Karpas-422 (cell line): Measurements from ENCODE around the gene SCMH1. TPM values are rescaled to one million over a fixed set of nuclear protein-coding genes. Genes with fewer than 3 reads are reported as not detected.
A peak's percentile ranks its signal among the peaks of the same experiment; 100 is the strongest.

Source experiments
- DNase-seq: peaks from one replicate; pipeline ENCODE4 v3.0.0-alpha.2; 2015
- H2AFZ ChIP-seq: fragments of 200-600 bp; sonication (generic); 2 replicates; pipeline ENCODE4 v1.6.1; 2014; ENCODE audit warnings: antibody characterized with exemption, low read length, mixed read lengths
- H3K27ac ChIP-seq: fragments of 200-600 bp; sonication (generic); 2 replicates; pipeline ENCODE4 v1.5.1; 2014; ENCODE audit warnings: mild to moderate bottlenecking, low read length, moderate library complexity
- H3K27me3 ChIP-seq: fragments of 200-600 bp; sonication (generic); 2 replicates; pipeline ENCODE4 v1.6.1; 2014; ENCODE audit warnings: low read length, mixed read lengths
- H3K36me3 ChIP-seq: fragments of 200-600 bp; sonication (generic); 2 replicates; pipeline ENCODE4 v1.6.1; 2014; ENCODE audit warnings: low read length, mixed read lengths; ENCODE audit not compliant: insufficient read depth
- H3K4me1 ChIP-seq: fragments of 200-600 bp; sonication (generic); 2 replicates; pipeline ENCODE4 v1.6.1; 2014; ENCODE audit warnings: mild to moderate bottlenecking, low read length, mixed read lengths
- H3K4me2 ChIP-seq: fragments of 200-600 bp; sonication (generic); 2 replicates; pipeline ENCODE4 v1.6.1; 2014; ENCODE audit warnings: low read length, low read depth, mild to moderate bottlenecking; ENCODE audit not compliant: poor library complexity, severe bottlenecking
- H3K4me3 ChIP-seq: fragments of 200-600 bp; sonication (generic); 2 replicates; pipeline ENCODE4 v1.5.1; 2014; ENCODE audit warnings: mild to moderate bottlenecking, antibody characterized with exemption, low read length, mixed read lengths
- H3K79me2 ChIP-seq: fragments of 200-600 bp; sonication (generic); 2 replicates; pipeline ENCODE4 v1.6.1; 2014; ENCODE audit warnings: mild to moderate bottlenecking, low read length, mixed read lengths
- H3K9ac ChIP-seq: fragments of 200-600 bp; sonication (generic); 2 replicates; pipeline ENCODE4 v1.6.0; 2014; ENCODE audit warnings: low read length
- H3K9me2 ChIP-seq: fragments of 200-600 bp; sonication (generic), shearing (Covaris generic); replicated peaks from 2 replicates; pipeline ENCODE4 v1.6.0; 2014; ENCODE audit warnings: mild to moderate bottlenecking, low read length, moderate library complexity; ENCODE audit not compliant: insufficient read depth
- H3K9me3 ChIP-seq: fragments of 300-700, 200-600 bp; sonication (generic); 2 replicates; pipeline ENCODE4 v1.6.1; 2014; ENCODE audit warnings: low read length, mixed read lengths
- H4K20me1 ChIP-seq: fragments of 200-600 bp; sonication (generic); 2 replicates; pipeline ENCODE4 v1.6.1; 2014; ENCODE audit warnings: mild to moderate bottlenecking, antibody characterized with exemption, low read length, low read depth; ENCODE audit not compliant: insufficient read depth
- total RNA-seq: library from RNA; depleted of rRNA; stranded (reverse); fragments of >200 nt; shearing (Covaris generic); gene quantifications from 2 replicates; pipeline ENCODE4 v1.2.3, GENCODE V29; 2014; ENCODE audit warnings: low replicate concordance

SCMH1 gene
- total RNA-seq, 1 experiment from 2014 or later = 83.6 TPM

GRCh38 chr1:41086921-41087320, 155.2 kb downstream of the SCMH1 start:
- Histone ChIP-seq H3K4me1 (no peaks in the 10 kb centered on the region), H2AFZ (no peak overlapping the region), H4K20me1 (no peaks in the 10 kb centered on the region), H3K27me3 (no peaks in the 10 kb centered on the region), H3K9ac (no peak overlapping the region), H3K9me2 (no peaks in the 10 kb centered on the region), H3K27ac (no peak overlapping the region), H3K36me3 (peaks cover 4% of the 10 kb centered on the region), H3K4me2 (no peak overlapping the region), H3K79me2 (peaks cover 14% of the 10 kb centered on the region; the same call in 1 of the 2 replicates), H3K9me3 (no peaks in the 10 kb centered on the region), H3K4me3 (no peak overlapping the region)
- DNase-seq = no peak

- no peak overlapping the region for H3K4me3 ChIP-seq
- H3K4me1 ChIP-seq = no peaks in the 10 kb centered on the region
- H2AFZ ChIP-seq = no peak overlapping the region
- H3K27ac ChIP-seq = no peak overlapping the region
- H3K4me2 ChIP-seq = no peak overlapping the region
- no peak overlapping the region for H3K9ac ChIP-seq
- H3K36me3 ChIP-seq = 0 out of 2 replicates have a peak, but pooled peaks cover 5% of the 10 kb centered on the region
- H3K9me3 ChIP-seq = no peaks in the 10 kb centered on the region
- no peaks in the 10 kb centered on the region for H3K9me2 ChIP-seq
- H3K27me3 ChIP-seq = no peaks in the 10 kb centered on the region
- H3K79me2 ChIP-seq = peaks cover 33% of the 10 kb centered on the region
- H4K20me1 ChIP-seq = no peaks in the 10 kb centered on the region
- no peak for DNase-seq
Measured at GRCh38 chr1:41078616-41079015, 163.5 kb downstream of the SCMH1 start.

- Histone ChIP-seq H3K9me3 (no peaks in the 10 kb centered on the region), H3K4me3 (no peak overlapping the region), H4K20me1 (no peaks in the 10 kb centered on the region), H2AFZ (no peak overlapping the region), H3K27ac (no peak overlapping the region), H3K9me2 (no peaks in the 10 kb centered on the region), H3K4me1 (no peaks in the 10 kb centered on the region), H3K4me2 (no peak overlapping the region), H3K79me2 (peaks cover 34% of the 10 kb centered on the region), H3K36me3 (0 out of 2 replicates have a peak, but pooled peaks cover 6% of the 10 kb centered on the region), H3K9ac (no peak overlapping the region), H3K27me3 (no peaks in the 10 kb centered on the region)
- no peak for DNase-seq
Measured at GRCh38 chr1:41078193-41078592, 163.9 kb downstream of the SCMH1 start.

- H3K27me3 ChIP-seq = no peaks in the 10 kb centered on the region
- no peak overlapping the region for H3K4me3 ChIP-seq
- no peak overlapping the region for H3K27ac ChIP-seq
- DNase-seq = no peak
- H3K79me2 ChIP-seq = peaks cover 17% of the 10 kb centered on the region
- H4K20me1 ChIP-seq = no peaks in the 10 kb centered on the region
- H3K4me1 ChIP-seq = no peaks in the 10 kb centered on the region
- H3K9ac ChIP-seq = no peak overlapping the region
- H2AFZ ChIP-seq = no peak overlapping the region
- no peak overlapping the region for H3K4me2 ChIP-seq
- H3K36me3 ChIP-seq = peaks cover 21% of the 10 kb centered on the region; the same call in 1 of the 2 replicates
- H3K9me3 ChIP-seq = no peaks in the 10 kb centered on the region
- no peaks in the 10 kb centered on the region for H3K9me2 ChIP-seq
Measured at GRCh38 chr1:41073971-41074370, 168.1 kb downstream of the SCMH1 start.

- no peaks in the 10 kb centered on the region for H4K20me1 ChIP-seq
- peaks cover 24% of the 10 kb centered on the region; the same call in 1 of the 2 replicates for H3K36me3 ChIP-seq
- H3K4me2 ChIP-seq = no peak overlapping the region
- H3K9ac ChIP-seq = no peak overlapping the region
- no peak overlapping the region for H3K27ac ChIP-seq
- DNase-seq = no peak
- no peak overlapping the region for H2AFZ ChIP-seq
- peaks cover 9% of the 10 kb centered on the region; the same call in 1 of the 2 replicates for H3K79me2 ChIP-seq
- no peaks in the 10 kb centered on the region for H3K4me1 ChIP-seq
- no peaks in the 10 kb centered on the region for H3K27me3 ChIP-seq
- H3K4me3 ChIP-seq = no peak overlapping the region
- no peaks in the 10 kb centered on the region for H3K9me3 ChIP-seq
- H3K9me2 ChIP-seq = no peaks in the 10 kb centered on the region
Measured at GRCh38 chr1:41072051-41072450, 170.1 kb downstream of the SCMH1 start.

- peaks cover 12% of the 10 kb centered on the region for H3K4me1 ChIP-seq
- H3K27me3 ChIP-seq = no peaks in the 10 kb centered on the region
- no peak overlapping the region for H3K27ac ChIP-seq
- no peak overlapping the region for H3K4me3 ChIP-seq
- no peaks in the 10 kb centered on the region for H4K20me1 ChIP-seq
- peaks cover 16% of the 10 kb centered on the region for H3K36me3 ChIP-seq
- H3K9me3 ChIP-seq = no peaks in the 10 kb centered on the region
- no peak overlapping the region for H2AFZ ChIP-seq
- H3K9me2 ChIP-seq = no peaks in the 10 kb centered on the region
- no peak overlapping the region for H3K9ac ChIP-seq
- no peak for DNase-seq
- H3K4me2 ChIP-seq = no peak overlapping the region
- 0 out of 2 replicates have a peak, but pooled peaks cover 6% of the 10 kb centered on the region for H3K79me2 ChIP-seq
Measured at GRCh38 chr1:41056907-41057306, 185.2 kb downstream of the SCMH1 start.

GRCh38 chr1:41053316-41053715, 188.8 kb downstream of the SCMH1 start:
- H3K27ac ChIP-seq = peak overlapping the region; percentile 65
- peaks cover 19% of the 10 kb centered on the region for H3K36me3 ChIP-seq
- DNase-seq = peak; percentile 66
- H3K9me2 ChIP-seq = no peaks in the 10 kb centered on the region
- peaks cover 5% of the 10 kb centered on the region; the same call in 1 of the 2 replicates for H3K79me2 ChIP-seq
- H2AFZ ChIP-seq = no peak overlapping the region
- peak overlapping the region; percentile 18; the same call in 1 of the 2 replicates for H3K9ac ChIP-seq
- H3K4me2 ChIP-seq = no peak overlapping the region
- no peak overlapping the region for H3K4me3 ChIP-seq
- H3K27me3 ChIP-seq = no peaks in the 10 kb centered on the region
- H4K20me1 ChIP-seq = no peaks in the 10 kb centered on the region
- peaks cover 12% of the 10 kb centered on the region for H3K4me1 ChIP-seq
- H3K9me3 ChIP-seq = no peaks in the 10 kb centered on the region

GRCh38 chr1:41051022-41051421, 191.1 kb downstream of the SCMH1 start:
- no peak overlapping the region for H3K4me2 ChIP-seq
- no peak overlapping the region for H3K27ac ChIP-seq
- no peak overlapping the region for H3K4me3 ChIP-seq
- no peaks in the 10 kb centered on the region for H3K9me3 ChIP-seq
- H3K36me3 ChIP-seq = peaks cover 25% of the 10 kb centered on the region
- H3K9ac ChIP-seq = no peak overlapping the region
- H3K27me3 ChIP-seq = no peaks in the 10 kb centered on the region
- H2AFZ ChIP-seq = no peak overlapping the region
- no peaks in the 10 kb centered on the region for H3K9me2 ChIP-seq
- peaks cover 5% of the 10 kb centered on the region; the same call in 1 of the 2 replicates for H3K79me2 ChIP-seq
- H4K20me1 ChIP-seq = no peaks in the 10 kb centered on the region
- no peak for DNase-seq
- peaks cover 12% of the 10 kb centered on the region for H3K4me1 ChIP-seq
